SK-N-MC (cell line): ENCODE results near the gene MOV10L1.

Source experiments
- EZH2 ChIP-seq: fragments of 200-600 bp; sonication (generic); IDR thresholded peaks from one replicate; pipeline ENCODE4 v1.6.1; 2017; ENCODE audit warnings: antibody characterized with exemption
- FOXP2 ChIP-seq: optimal IDR thresholded peaks from 2 replicates; pipeline ENCODE3; 2011; ENCODE audit warnings: mild to moderate bottlenecking, moderate library complexity; ENCODE audit not compliant: insufficient read depth; ENCODE audit errors: extremely low read length, control extremely low read depth

- TF ChIP-seq EZH2 (no peak), FOXP2 (no peak)
These were observed 108.8 kb downstream of the MOV10L1 start for GRCh38 chr22:50198624-50199017.
